HepG2 (cell line): ENCODE data around the gene C2. TPM values are rescaled to one million over a fixed set of nuclear protein-coding genes. Genes with fewer than 3 reads are reported as not detected.

Experiments
- ATF7 ChIP-seq, 2 experiments: fragments of 450-650 bp in 1 of 2; sonication (generic) in 1 of 2; formaldehyde crosslinking in 1 of 2; IDR thresholded peaks; 2 replicates each; pipeline versions ENCODE4 v1.4.0 to v1.6.1; 2016 to 2020; ENCODE audit warnings: antibody characterized with exemption in 1 of 2, mild to moderate bottlenecking in 1 of 2, missing genetic modification reagents in 1 of 2
- CBX1 ChIP-seq: IDR thresholded peaks from one replicate; pipeline ENCODE4 v1.6.1; 2016; ENCODE audit warnings: antibody characterized with exemption, low read depth
- DZIP1 ChIP-seq: sonication (generic); formaldehyde crosslinking; IDR thresholded peaks from 2 replicates; pipeline ENCODE4 v1.5.0; 2020; ENCODE audit warnings: mild to moderate bottlenecking, missing genetic modification reagents
- FOXC1 ChIP-seq: sonication (generic); formaldehyde crosslinking; IDR thresholded peaks from 2 replicates; pipeline ENCODE4 v1.8.0; 2022; ENCODE audit warnings: mild to moderate bottlenecking, missing genetic modification reagents, borderline replicate concordance
- FOXK1 ChIP-seq: sonication (generic); formaldehyde crosslinking; IDR thresholded peaks from 2 replicates; pipeline ENCODE4 v1.4.0; 2020; ENCODE audit warnings: low read depth, missing genetic modification reagents, borderline replicate concordance
- HDAC1 ChIP-seq: sonication (generic); formaldehyde crosslinking; IDR thresholded peaks from 2 replicates; pipeline ENCODE4 v1.5.1; 2020; ENCODE audit warnings: mild to moderate bottlenecking, missing genetic modification reagents
- IRX3 ChIP-seq: sonication (generic); formaldehyde crosslinking; IDR thresholded peaks from 2 replicates; pipeline ENCODE4 v1.8.1; 2023; ENCODE audit warnings: mild to moderate bottlenecking, low read depth, missing genetic modification reagents, borderline replicate concordance
- JARID2 ChIP-seq: sonication (generic); formaldehyde crosslinking; IDR thresholded peaks from 2 replicates; pipeline ENCODE4 v1.8.1; 2023; ENCODE audit warnings: missing genetic modification reagents, inconsistent platforms; ENCODE audit not compliant: insufficient replicate concordance
- LRRFIP1 ChIP-seq: sonication (generic); formaldehyde crosslinking; conservative IDR thresholded peaks from 2 replicates; pipeline ENCODE4 v1.4.0; 2020; ENCODE audit warnings: missing genetic modification reagents
- NAIF1 ChIP-seq: sonication (generic); formaldehyde crosslinking; IDR thresholded peaks from 2 replicates; pipeline ENCODE4 v1.5.0; 2020; ENCODE audit warnings: mild to moderate bottlenecking, missing genetic modification reagents, borderline replicate concordance
- POLR2A ChIP-seq, 2 experiments: IDR thresholded peaks; 2 replicates each; pipeline ENCODE4 v1.6.1; 2011; ENCODE audit warnings: low read depth in 2 of 2, low read length in 2 of 2, mild to moderate bottlenecking in 1 of 2, moderate library complexity in 1 of 2; ENCODE audit not compliant: insufficient read depth in 1 of 2
- RFX3 ChIP-seq: IDR thresholded peaks from 2 replicates; pipeline ENCODE4 v1.6.1; 2016; ENCODE audit warnings: missing biosample characterization, missing genetic modification reagents
- SP2 ChIP-seq: sonication (generic); formaldehyde crosslinking; IDR thresholded peaks from 2 replicates; pipeline ENCODE4 v1.5.1; 2020; ENCODE audit warnings: mild to moderate bottlenecking, missing genetic modification reagents
- TIGD3 ChIP-seq: sonication (generic); formaldehyde crosslinking; IDR thresholded peaks from 2 replicates; pipeline ENCODE4 v1.5.1; 2020; ENCODE audit warnings: mild to moderate bottlenecking, missing genetic modification reagents, borderline replicate concordance
- XRCC5 ChIP-seq: fragments of 200-400 bp; formaldehyde crosslinking; optimal IDR thresholded peaks from 2 replicates; pipeline ENCODE3; 2017; ENCODE audit warnings: mild to moderate bottlenecking, low read length
- ZNF160 ChIP-seq: sonication (generic); formaldehyde crosslinking; IDR thresholded peaks from 2 replicates; pipeline ENCODE4 v1.8.0; 2022; ENCODE audit warnings: mild to moderate bottlenecking, inconsistent platforms, missing genetic modification reagents
- ZNF180 ChIP-seq: sonication (generic); formaldehyde crosslinking; IDR thresholded peaks from 2 replicates; pipeline ENCODE4 v1.4.0; 2020; ENCODE audit warnings: low read depth, missing genetic modification reagents, borderline replicate concordance
- ZNF678 ChIP-seq: sonication (generic); formaldehyde crosslinking; IDR thresholded peaks from 2 replicates; pipeline ENCODE4 v1.4.0; 2020; ENCODE audit warnings: mild to moderate bottlenecking, missing genetic modification reagents
- ZNF691 ChIP-seq: sonication (generic); formaldehyde crosslinking; IDR thresholded peaks from 2 replicates; pipeline ENCODE4 v1.4.0; 2020; ENCODE audit warnings: missing genetic modification reagents, low read depth, mild to moderate bottlenecking, borderline replicate concordance
- ZNF777 ChIP-seq: sonication (generic); formaldehyde crosslinking; IDR thresholded peaks from 2 replicates; pipeline ENCODE4 v1.4.0; 2020; ENCODE audit warnings: missing genetic modification reagents
- ZNF841 ChIP-seq: sonication (generic); formaldehyde crosslinking; IDR thresholded peaks from 2 replicates; pipeline ENCODE4 v1.8.1; 2023; ENCODE audit warnings: missing genetic modification reagents, borderline replicate concordance
- ZNF850 ChIP-seq: sonication (generic); formaldehyde crosslinking; conservative IDR thresholded peaks from 2 replicates; pipeline ENCODE4 v1.9.0; 2021; ENCODE audit warnings: mild to moderate bottlenecking, missing genetic modification reagents
- ZSCAN12 ChIP-seq: sonication (generic); formaldehyde crosslinking; IDR thresholded peaks from 2 replicates; pipeline ENCODE4 v1.9.0; 2021; ENCODE audit warnings: mild to moderate bottlenecking, missing genetic modification reagents
- polyA plus RNA-seq, 8 experiments: library from polyadenylated mRNA; depleted of rRNA in 3 of 8; stranded (reverse) in 7 of 8; unstranded in 1 of 8; fragments of >200 nt; fragmentation: Illumina TruSeq in 4 of 8; extraction: Trizol in 4 of 8; gene quantifications; 2 replicates each; pipeline versions ENCODE4 v1.2.1 to v1.2.3, GENCODE V29; 2011 to 2016; ENCODE audit warnings: low read depth in 4 of 8, missing spikeins in 1 of 8, mixed read lengths in 1 of 8; ENCODE audit not compliant: insufficient read depth in 1 of 8
- total RNA-seq, 5 experiments: library from RNA; depleted of rRNA; stranded (reverse); fragments of >200 nt; fragmentation: Illumina TruSeq; extraction: Trizol; gene quantifications; 2 replicates each; pipeline ENCODE4 v1.2.3, GENCODE V29; 2016; ENCODE audit warnings: low read depth in 1 of 5

C2 gene
- total and polyA plus RNA-seq, 2 of the 13 experiments (the other 11 are each of a cell fraction or from before 2014, with no cell fraction given): 165 to 307 TPM

- peak; percentile 19 for TF ChIP-seq JARID2 (CRISPR knock-in tag)
- no peak for TF ChIP-seq SP2
- no peak for TF ChIP-seq ZNF841 (CRISPR knock-in tag)
- no peak for TF ChIP-seq ZNF160 (CRISPR knock-in tag)
- TF ChIP-seq TIGD3 (CRISPR knock-in tag): no peak; the same call in 1 of the 2 replicates
- no peak; the same call in 1 of the 2 replicates for TF ChIP-seq NAIF1 (CRISPR knock-in tag)
- no peak for TF ChIP-seq ZNF777
- TF ChIP-seq ZNF691 (CRISPR knock-in tag): no peak; the same call in 1 of the 2 replicates
- TF ChIP-seq IRX3: peak; percentile 78; the same call in 1 of the 2 replicates
- 0 out of 2 replicates have a peak, but pooled peaks have one; percentile 16 for TF ChIP-seq DZIP1 (CRISPR knock-in tag)
- TF ChIP-seq ZNF180 (CRISPR knock-in tag): no peak
- peak; percentile 63 to 69 for TF ChIP-seq POLR2A (IDR thresholded peaks at IDR 0.05; ENCODE audit: insufficient read depth in 1 of 2, low read depth in 2 of 2, low read length in 2 of 2)
- TF ChIP-seq ATF7 (IDR thresholded peaks at IDR 0.05): no peak
- peak; percentile 63; the same call in 1 of the 2 replicates for TF ChIP-seq ATF7 (CRISPR knock-in tag; IDR thresholded peaks at IDR 0.05)
- TF ChIP-seq ZNF850 (CRISPR knock-in tag): no peak
- TF ChIP-seq ZSCAN12: no peak
- TF ChIP-seq LRRFIP1 (CRISPR knock-in tag): no peak
- TF ChIP-seq XRCC5: peak; percentile 46
- no peak for TF ChIP-seq ZNF678 (CRISPR knock-in tag)
- TF ChIP-seq RFX3: peak; percentile 23; the same call in 1 of the 2 replicates
- TF ChIP-seq HDAC1 (CRISPR knock-in tag): peak; percentile 92; the same call in 1 of the 2 replicates
- peak; percentile 67; the same call in 1 of the 2 replicates for TF ChIP-seq FOXC1 (CRISPR knock-in tag)
- no peak for TF ChIP-seq CBX1
- TF ChIP-seq FOXK1 (CRISPR knock-in tag): peak; percentile 94; the same call in 1 of the 2 replicates
Measured at GRCh38 chr6:31927242-31927862, at the start of gene C2 (continued).
